Vagina (tissue), 2 donors: Measurements from ENCODE around the gene ANO6.

ENCODE experiments used
- CTCF ChIP-seq, 3 experiments: fragments of 450-650 bp in 2 of 3; fragments of 200-600 bp in 1 of 3; sonication (generic) in 1 of 3; IDR thresholded peaks; one replicate each; pipeline ENCODE4 v1.5.1; 2017 to 2019; ENCODE audit warnings: antibody characterized with exemption in 3 of 3, mild to moderate bottlenecking in 2 of 3, moderate library complexity in 2 of 3
- POLR2A ChIP-seq, 2 donors: fragments of 450-650 bp; IDR thresholded peaks; one replicate each; pipeline ENCODE4 v1.6.1; 2017; ENCODE audit warnings: antibody characterized with exemption in 2 of 2, mild to moderate bottlenecking in 2 of 2, moderate library complexity in 2 of 2
- POLR2AphosphoS5 ChIP-seq, 2 donors: sonication (generic); formaldehyde crosslinking; IDR thresholded peaks; one replicate each; pipeline ENCODE4 v1.9.0; 2017; ENCODE audit warnings: antibody characterized with exemption in 2 of 2, mild to moderate bottlenecking in 2 of 2, low read depth in 1 of 2; ENCODE audit not compliant: insufficient read depth in 1 of 2

GRCh38 chr12:45183246-45183645, 32.6 kb upstream of the ANO6 start:
- TF ChIP-seq POLR2AphosphoS5 (IDR thresholded peaks at IDR 0.05; ENCODE audit: insufficient read depth in 1 of 2, low read depth in 1 of 2) = no peak
- TF ChIP-seq CTCF (IDR thresholded peaks at IDR 0.05) = peak in 2 of 3 experiments; percentile 17 to 25
- no peak for TF ChIP-seq POLR2A (IDR thresholded peaks at IDR 0.05)
